Glutamatergic neuron (in vitro differentiated cells): ENCODE measurements around the gene P3H2. TPM values are rescaled to one million over a fixed set of nuclear protein-coding genes. Genes with fewer than 3 reads are reported as not detected.
"Not testable (repeated sequence)": the region's sequence is repeated elsewhere in the genome, so short reads cannot be mapped to it uniquely, and the experiment has no call there.

Experiments
- DNase-seq: peaks from one replicate; pipeline ENCODE4 v3.0.0; 2022
- H3K27ac Mint-ChIP-seq: one replicate; pipeline ENCODE4 v1.8.0; 2020; ENCODE audit warnings: mild to moderate bottlenecking, mixed read lengths, inconsistent platforms; ENCODE audit not compliant: unreplicated experiment
- H3K27me3 Mint-ChIP-seq: one replicate; pipeline ENCODE4 v1.8.0; 2020; ENCODE audit warnings: mild to moderate bottlenecking, moderate library complexity, mixed read lengths, inconsistent platforms; ENCODE audit not compliant: unreplicated experiment
- H3K36me3 Mint-ChIP-seq: one replicate; pipeline ENCODE4 v1.8.0; 2020; ENCODE audit warnings: mild to moderate bottlenecking, mixed read lengths, inconsistent platforms; ENCODE audit not compliant: unreplicated experiment
- H3K4me1 Mint-ChIP-seq: one replicate; pipeline ENCODE4 v1.8.0; 2020; ENCODE audit warnings: mild to moderate bottlenecking, low read depth, mixed read lengths, inconsistent platforms; ENCODE audit not compliant: unreplicated experiment
- H3K4me3 Mint-ChIP-seq: one replicate; pipeline ENCODE4 v1.8.0; 2020; ENCODE audit warnings: mild to moderate bottlenecking, mixed read lengths, inconsistent platforms; ENCODE audit not compliant: unreplicated experiment
- H3K9me3 Mint-ChIP-seq: one replicate; pipeline ENCODE4 v1.8.0; 2020; ENCODE audit warnings: mild to moderate bottlenecking, moderate library complexity, mixed read lengths, inconsistent platforms; ENCODE audit not compliant: unreplicated experiment
- CTCF ChIP-seq: fragments of 200-600 bp; sonication (generic); IDR thresholded peaks from one replicate; pipeline ENCODE4 v1.5.0; 2021; ENCODE audit not compliant: partially characterized antibody, unreplicated experiment
- total RNA-seq: library from RNA; stranded (reverse); fragmentation: NEBNext Ultra II Directional; extraction: Animal tissue kit (Norgen Biotek cat#: 25700); gene quantifications from one replicate; pipeline ENCODE4 v1.2.1, GENCODE V29; 2021; ENCODE audit not compliant: unreplicated experiment

The P3H2 gene
- total RNA-seq, 1 donor from 2014 or later, result 28.6 TPM

GRCh38 chr3:190155752-190156151, 35.1 kb upstream of the P3H2 start:
- no peak overlapping the region for H3K27ac Mint-ChIP-seq
- no peak for DNase-seq
- H3K4me3 Mint-ChIP-seq, result no peak overlapping the region
- no peaks in the 10 kb centered on the region for H3K9me3 Mint-ChIP-seq
- H3K4me1 Mint-ChIP-seq, result peaks cover 4% of the 10 kb centered on the region
- TF ChIP-seq CTCF, result no peak
- H3K27me3 Mint-ChIP-seq, result no peaks in the 10 kb centered on the region
- no peaks in the 10 kb centered on the region for H3K36me3 Mint-ChIP-seq

DNA sequence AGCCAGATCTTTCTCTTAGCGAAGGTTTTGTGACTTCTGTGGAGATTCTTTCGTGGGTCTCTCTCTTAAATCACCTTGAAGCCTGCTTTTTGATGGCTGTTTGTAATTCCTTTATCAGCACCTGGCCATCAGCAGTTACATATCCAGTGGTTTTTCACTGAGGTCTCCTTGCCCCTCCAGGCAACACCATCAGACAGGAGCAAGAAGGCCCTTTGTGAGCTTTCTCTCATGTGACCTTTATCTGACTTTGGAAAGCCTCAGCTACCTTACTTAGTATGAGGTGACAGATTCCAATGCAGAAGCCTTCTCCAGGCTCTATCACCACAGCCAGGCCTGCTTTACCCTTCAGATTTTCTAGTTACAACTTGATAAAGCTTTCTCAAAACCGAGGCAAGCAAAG, 30.0 kb upstream of the P3H2 start:
- Mint-ChIP-seq H3K4me1 (peaks cover 4% of the 10 kb centered on the region), H3K27me3 (peaks cover 1% of the 10 kb centered on the region)
- no peak for DNase-seq

GRCh38 chr3:190149830-190150619, 29.3 kb upstream of the P3H2 start:
- not testable (repeated sequence) for H3K27ac Mint-ChIP-seq, DNase-seq, H3K9me3 Mint-ChIP-seq, H3K4me1 Mint-ChIP-seq, H3K4me3 Mint-ChIP-seq, H3K27me3 Mint-ChIP-seq
- peaks cover 12% of the 10 kb centered on the region for H3K36me3 Mint-ChIP-seq

More for the DNA sequence above, 30.0 kb upstream of the P3H2 start:
- Mint-ChIP-seq H3K4me3 (no peak overlapping the region), H3K27ac (no peak overlapping the region), H3K36me3 (peaks cover 7% of the 10 kb centered on the region), H3K9me3 (peaks cover 4% of the 10 kb centered on the region)
- TF ChIP-seq CTCF, result no peak

DNA sequence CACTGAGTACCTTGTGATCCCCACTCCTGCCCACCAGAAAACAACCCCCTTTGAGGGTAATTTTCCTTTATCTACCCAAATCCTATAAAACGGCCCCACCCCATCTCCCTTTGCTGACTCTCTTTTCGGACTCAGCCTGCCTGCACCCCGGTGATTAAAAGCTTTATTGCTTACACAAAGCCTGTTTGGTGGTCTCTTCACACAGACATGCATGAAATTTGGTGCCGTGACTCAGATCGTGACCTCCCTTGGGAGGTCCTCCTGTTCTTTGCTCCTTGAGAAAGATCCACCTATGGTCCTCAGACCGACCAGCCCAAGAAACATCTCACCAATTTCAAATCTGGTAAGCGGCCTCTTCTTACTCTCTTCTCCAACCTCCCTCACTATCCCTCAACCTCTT, 24.1 kb upstream of the P3H2 start:
- not testable (repeated sequence) for H3K9me3 Mint-ChIP-seq, H3K4me3 Mint-ChIP-seq, H3K27me3 Mint-ChIP-seq, H3K4me1 Mint-ChIP-seq, DNase-seq, H3K27ac Mint-ChIP-seq
- H3K36me3 Mint-ChIP-seq, result peaks cover 17% of the 10 kb centered on the region

DNA sequence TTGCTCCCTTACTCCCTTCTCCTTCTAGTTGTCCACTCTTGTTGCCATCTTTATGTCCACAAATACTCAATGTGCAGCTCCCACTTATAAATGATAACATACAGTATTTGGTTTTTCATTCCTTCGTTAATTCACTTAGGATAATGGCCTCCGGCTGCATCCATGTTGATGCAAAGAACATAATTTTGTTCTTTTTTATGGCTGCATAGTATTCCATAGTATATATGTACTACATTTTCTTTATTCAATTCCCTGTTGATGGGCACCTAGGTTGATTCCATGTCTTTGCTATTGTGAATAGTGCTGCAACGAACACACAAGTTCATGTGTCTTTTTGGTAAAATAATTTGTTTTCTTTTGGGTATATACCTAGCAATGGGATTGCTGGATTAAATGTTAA, 21.3 kb upstream of the P3H2 start:
- no peak for TF ChIP-seq CTCF
- peaks cover 4% of the 10 kb centered on the region for H3K27me3 Mint-ChIP-seq
- no peak overlapping the region for H3K4me3 Mint-ChIP-seq
- no peak for DNase-seq
- no peaks in the 10 kb centered on the region for H3K4me1 Mint-ChIP-seq
- H3K36me3 Mint-ChIP-seq, result peaks cover 17% of the 10 kb centered on the region
- peaks cover 6% of the 10 kb centered on the region for H3K9me3 Mint-ChIP-seq
- no peak overlapping the region for H3K27ac Mint-ChIP-seq

DNA sequence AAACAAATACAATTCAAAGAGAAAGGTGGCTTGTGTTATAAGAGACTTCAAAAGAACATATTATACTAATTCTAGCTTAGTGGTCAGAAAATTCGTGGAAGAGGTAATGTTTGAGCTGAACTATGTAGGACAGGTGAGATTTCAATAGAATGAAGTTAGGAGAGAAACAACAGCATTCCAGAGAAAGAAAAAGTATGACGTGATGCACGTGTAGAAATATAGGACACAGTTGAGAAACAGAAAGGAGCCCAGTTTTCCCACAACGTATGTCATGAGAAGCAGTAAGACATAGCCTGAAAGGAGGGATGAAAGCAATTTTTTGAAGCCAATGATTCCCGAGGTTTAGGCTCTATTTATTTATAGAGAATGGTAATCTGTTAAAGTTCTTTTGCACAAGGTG, 18.7 kb upstream of the P3H2 start:
- no peak for TF ChIP-seq CTCF
- Mint-ChIP-seq H3K27ac (no peak overlapping the region), H3K9me3 (no peaks in the 10 kb centered on the region), H3K27me3 (no peaks in the 10 kb centered on the region), H3K4me3 (no peak overlapping the region), H3K4me1 (no peaks in the 10 kb centered on the region), H3K36me3 (no peaks in the 10 kb centered on the region)
- no peak for DNase-seq
